ENCODE results near the gene ITGA7.

GRCh38 chr12:55698241-55698955 is 9.3 kb downstream of the ITGA7 start:
- TF ChIP-seq CTCF (conservative IDR thresholded peaks at IDR 0.05; ENCODE audit: low read length) (no peak), EZH2phosphoT487 (IDR thresholded peaks at IDR 0.05; ENCODE audit: borderline replicate concordance) (no peak)
